BLaER1 (cell line): Measurements from ENCODE around the gene TRIB2.
A peak's percentile ranks its signal among the peaks of the same experiment; 100 is the strongest.

Experiments
- H3K27ac ChIP-seq: shearing (Covaris generic); formaldehyde crosslinking; 2 replicates; pipeline ENCODE4 v1.8.1; 2022
- H3K27me3 ChIP-seq: shearing (Covaris generic); formaldehyde crosslinking; 2 replicates; pipeline ENCODE4 v1.8.1; 2022
- H3K36me3 ChIP-seq: shearing (Covaris generic); formaldehyde crosslinking; 2 replicates; pipeline ENCODE4 v1.8.1; 2022
- H3K4me1 ChIP-seq: shearing (Covaris generic); formaldehyde crosslinking; 2 replicates; pipeline ENCODE4 v1.8.1; 2022
- H3K4me2 ChIP-seq: shearing (Covaris generic); formaldehyde crosslinking; 2 replicates; pipeline ENCODE4 v1.8.1; 2022
- H3K4me3 ChIP-seq: shearing (Covaris generic); formaldehyde crosslinking; 2 replicates; pipeline ENCODE4 v1.8.1; 2022
- H3K9ac ChIP-seq: shearing (Covaris generic); formaldehyde crosslinking; 2 replicates; pipeline ENCODE4 v1.8.1; 2022
- H3K9me3 ChIP-seq: shearing (Covaris generic); formaldehyde crosslinking; 2 replicates; pipeline ENCODE4 v1.8.1; 2022
- H4K20me1 ChIP-seq: shearing (Covaris generic); formaldehyde crosslinking; 2 replicates; pipeline ENCODE4 v1.8.1; 2022
- Cebpa-rat ChIP-seq: shearing (Covaris generic); IDR thresholded peaks from 2 replicates; pipeline ENCODE4 v1.8.1; 2022

The TRIB2 gene

GRCh38 chr2:12719400-12720277, 2.9 kb downstream of the TRIB2 start:
- Histone ChIP-seq H4K20me1 (peaks cover 54% of the 10 kb centered on the region), H3K9ac (peak overlapping the region; percentile 98), H3K4me2 (peak overlapping the region; percentile 85), H3K4me3 (peak overlapping the region; percentile 96), H3K36me3 (peaks cover 53% of the 10 kb centered on the region), H3K27me3 (no peaks in the 10 kb centered on the region), H3K27ac (peak overlapping the region; percentile 98), H3K9me3 (no peaks in the 10 kb centered on the region), H3K4me1 (peaks cover 41% of the 10 kb centered on the region)
- TF ChIP-seq Cebpa-rat: peak; percentile 52; the same call in 1 of the 2 replicates

GRCh38 chr2:12720278-12720620, 3.5 kb downstream of the TRIB2 start:
- Histone ChIP-seq H3K27ac (peak overlapping the region; percentile 98), H3K36me3 (peaks cover 59% of the 10 kb centered on the region), H4K20me1 (peaks cover 60% of the 10 kb centered on the region), H3K27me3 (no peaks in the 10 kb centered on the region), H3K4me2 (peak overlapping the region; percentile 85), H3K9ac (peak overlapping the region; percentile 98), H3K9me3 (no peaks in the 10 kb centered on the region), H3K4me1 (peaks cover 41% of the 10 kb centered on the region), H3K4me3 (peak overlapping the region; percentile 96)
- TF ChIP-seq Cebpa-rat: no peak

- Histone ChIP-seq H3K27me3 (no peaks in the 10 kb centered on the region), H3K4me2 (peak overlapping the region; percentile 85), H3K9me3 (no peaks in the 10 kb centered on the region), H4K20me1 (peaks cover 66% of the 10 kb centered on the region), H3K4me1 (peaks cover 41% of the 10 kb centered on the region), H3K27ac (peak overlapping the region; percentile 98), H3K36me3 (peaks cover 65% of the 10 kb centered on the region), H3K9ac (peak overlapping the region; percentile 98), H3K4me3 (peak overlapping the region; percentile 96)
- TF ChIP-seq Cebpa-rat: no peak
Observed at GRCh38 chr2:12720754-12721378, 4.1 kb downstream of the TRIB2 start.

GRCh38 chr2:12721566-12722446, 5.1 kb downstream of the TRIB2 start:
- Histone ChIP-seq H3K9me3 (no peaks in the 10 kb centered on the region), H3K36me3 (peaks cover 75% of the 10 kb centered on the region), H3K27ac (peak overlapping the region; percentile 98), H3K4me2 (peak overlapping the region; percentile 85), H4K20me1 (peaks cover 76% of the 10 kb centered on the region), H3K4me3 (peak overlapping the region; percentile 96), H3K9ac (peak overlapping the region; percentile 98), H3K4me1 (peaks cover 50% of the 10 kb centered on the region), H3K27me3 (no peaks in the 10 kb centered on the region)
- no peak for TF ChIP-seq Cebpa-rat

- Histone ChIP-seq H3K4me1 (peaks cover 59% of the 10 kb centered on the region), H3K36me3 (peaks cover 83% of the 10 kb centered on the region), H3K9me3 (no peaks in the 10 kb centered on the region), H4K20me1 (peaks cover 84% of the 10 kb centered on the region), H3K4me2 (peak overlapping the region; percentile 85), H3K27ac (peak overlapping the region; percentile 98), H3K27me3 (no peaks in the 10 kb centered on the region), H3K4me3 (peak overlapping the region; percentile 96), H3K9ac (peak overlapping the region; percentile 98)
- TF ChIP-seq Cebpa-rat: no peak
Observed at GRCh38 chr2:12722447-12723316, 5.9 kb downstream of the TRIB2 start.

GRCh38 chr2:12723736-12724463, 7.2 kb downstream of the TRIB2 start:
- Histone ChIP-seq H3K4me2 (peak overlapping the region; percentile 85), H3K36me3 (peaks cover 96% of the 10 kb centered on the region), H3K9ac (peak overlapping the region; percentile 98), H3K4me1 (peaks cover 71% of the 10 kb centered on the region), H3K27ac (peak overlapping the region; percentile 60; the same call in 1 of the 2 replicates), H3K27me3 (no peaks in the 10 kb centered on the region), H3K4me3 (peak overlapping the region; percentile 96), H4K20me1 (peaks cover 97% of the 10 kb centered on the region), H3K9me3 (no peaks in the 10 kb centered on the region)
- no peak for TF ChIP-seq Cebpa-rat

GRCh38 chr2:12725233-12726187, 8.8 kb downstream of the TRIB2 start:
- TF ChIP-seq Cebpa-rat: no peak
- H3K36me3 ChIP-seq: peaks cover 100% of the 10 kb centered on the region

More at GRCh38 chr2:12725233-12726187, 8.8 kb downstream of the TRIB2 start:
- Histone ChIP-seq H3K4me1 (peaks cover 87% of the 10 kb centered on the region), H3K9me3 (no peaks in the 10 kb centered on the region), H3K27me3 (no peaks in the 10 kb centered on the region), H3K4me3 (peak overlapping the region; percentile 96), H3K9ac (peak overlapping the region; percentile 98), H3K27ac (peak overlapping the region; percentile 60), H4K20me1 (peaks cover 100% of the 10 kb centered on the region), H3K4me2 (peak overlapping the region; percentile 85)
